T-helper 2 cell (primary cell): ENCODE data around the gene GCNT1.

Experiments
- DNase-seq, 5 experiments: peaks; one replicate each; pipeline versions ENCODE4 v3.0.0 to v3.0.0-alpha.2; 2012 to 2022

The GCNT1 gene

GRCh38 chr9:76542360-76542759 is 83.4 kb downstream of the GCNT1 start:
- no peak for DNase-seq

- no peak for DNase-seq
These were observed 86.2 kb downstream of the GCNT1 start for GRCh38 chr9:76545191-76545590.

- DNase-seq = no peak
These were observed 93.2 kb downstream of the GCNT1 start for GRCh38 chr9:76552181-76552580.

GRCh38 chr9:76552751-76553455 is 93.9 kb downstream of the GCNT1 start:
- DNase-seq = no peak

GRCh38 chr9:76553680-76554079 is 94.7 kb downstream of the GCNT1 start:
- DNase-seq = no peak
